Type B pancreatic cell (in vitro differentiated cells): ENCODE data around the gene SESTD1. TPM values are rescaled to one million over a fixed set of nuclear protein-coding genes. Genes with fewer than 3 reads are reported as not detected.

Experiments
- total RNA-seq: library from RNA; stranded (reverse); gene quantifications from 2 replicates; pipeline ENCODE4 v1.2.1, GENCODE V29; 2021; ENCODE audit warnings: low replicate concordance

The SESTD1 gene
- total RNA-seq, 1 donor from 2014 or later: 75.9 TPM

Other genes with a start within 250 kb of the SESTD1 start
- 4.0 and 4.4 TPM in 2 replicates for gene CCDC141, start 214.7 kb downstream of the SESTD1 start, total RNA-seq